IPS-18c (cell line): Measurements from ENCODE around the gene ASMTL.

ENCODE experiments used
- H3K4me3 ChIP-seq: 2 replicates; pipeline ENCODE4 v1.7.0; 2013; ENCODE audit warnings: low read depth, mild to moderate bottlenecking, low read length, moderate library complexity; ENCODE audit not compliant: insufficient read depth
- H3K9me3 ChIP-seq: one replicate; pipeline ENCODE4 v1.6.1; 2013; ENCODE audit warnings: mild to moderate bottlenecking, low read length, moderate library complexity; ENCODE audit not compliant: control insufficient read depth, insufficient read depth

ASMTL gene

GRCh38 chrX:1401611-1402430 is 50.9 kb downstream of the ASMTL start:
- Histone ChIP-seq H3K4me3 (no peak overlapping the region), H3K9me3 (no peaks in the 10 kb centered on the region)

- H3K9me3 ChIP-seq, result no peaks in the 10 kb centered on the region
- H3K4me3 ChIP-seq, result no peak overlapping the region
Measured at GRCh38 chrX:1400742-1401471, 51.8 kb downstream of the ASMTL start.

GRCh38 chrX:1400049-1400448 is 52.7 kb downstream of the ASMTL start:
- no peaks in the 10 kb centered on the region for H3K9me3 ChIP-seq
- no peak overlapping the region for H3K4me3 ChIP-seq

- no peak overlapping the region for H3K4me3 ChIP-seq
Measured at GRCh38 chrX:1398431-1399340, 54.0 kb downstream of the ASMTL start.

GRCh38 chrX:1397441-1398270 is 55.1 kb downstream of the ASMTL start:
- Histone ChIP-seq H3K4me3 (no peak overlapping the region), H3K9me3 (no peaks in the 10 kb centered on the region)

More at GRCh38 chrX:1398431-1399340, 54.0 kb downstream of the ASMTL start:
- no peaks in the 10 kb centered on the region for H3K9me3 ChIP-seq

- Histone ChIP-seq H3K4me3 (no peak overlapping the region), H3K9me3 (no peaks in the 10 kb centered on the region)
Measured at GRCh38 chrX:1397001-1397400, 55.7 kb downstream of the ASMTL start.

- H3K9me3 ChIP-seq, result no peaks in the 10 kb centered on the region
- H3K4me3 ChIP-seq, result peak overlapping the region; percentile 41; the same call in 1 of the 2 replicates
Measured at GRCh38 chrX:1395646-1396216, 57.0 kb downstream of the ASMTL start.

GRCh38 chrX:1394731-1395501 is 57.8 kb downstream of the ASMTL start:
- Histone ChIP-seq H3K4me3 (peak overlapping the region; percentile 41), H3K9me3 (no peaks in the 10 kb centered on the region)

GRCh38 chrX:1393871-1394615 is 58.7 kb downstream of the ASMTL start:
- Histone ChIP-seq H3K9me3 (no peaks in the 10 kb centered on the region), H3K4me3 (peak overlapping the region; percentile 100; the same call in 1 of the 2 replicates)

GRCh38 chrX:1392376-1393068 is 60.2 kb downstream of the ASMTL start:
- Histone ChIP-seq H3K4me3 (peak overlapping the region; percentile 100), H3K9me3 (no peaks in the 10 kb centered on the region)

GRCh38 chrX:1391707-1392375 is 60.9 kb downstream of the ASMTL start, which contains the start of gene SLC25A6:
TSS of gene SLC25A6 (minus strand) at chrX:1392113. CDS start at chrX:1392009, 104 bp downstream.
- no peaks in the 10 kb centered on the region for H3K9me3 ChIP-seq
- H3K4me3 ChIP-seq, result peak within 1 kb of the TSS; percentile 100

GRCh38 chrX:1391370-1391706 is 61.4 kb downstream of the ASMTL start:
- H3K4me3 ChIP-seq, result peak overlapping the region; percentile 100
- H3K9me3 ChIP-seq, result no peaks in the 10 kb centered on the region

GRCh38 chrX:1390621-1391369 is 61.9 kb downstream of the ASMTL start:
- peak overlapping the region; percentile 100 for H3K4me3 ChIP-seq
- H3K9me3 ChIP-seq, result no peaks in the 10 kb centered on the region

GRCh38 chrX:1389993-1390285 is 62.8 kb downstream of the ASMTL start:
- no peaks in the 10 kb centered on the region for H3K9me3 ChIP-seq
- H3K4me3 ChIP-seq, result no peak overlapping the region
